WTC11 (cell line): ENCODE data around the gene MYO19. TPM values are rescaled to one million over a fixed set of nuclear protein-coding genes. Genes with fewer than 3 reads are reported as not detected.

Experiments
- ATAC-seq: fragments of 200-7000 bp; cut with Tn5 transposase; 2 replicates; pipeline ENCODE4 v1.10.0; 2021; ENCODE audit warnings: mild to moderate bottlenecking, moderate library complexity
- CTCF ChIA-PET: fragments of 300-600 bp; sonication (Branson Sonifier 250); formaldehyde crosslinking; loops from one replicate; lab custom pipeline; 2021; ENCODE audit warnings: antibody characterized with exemption; lab: Charles Lee
- POLR2A ChIA-PET: fragments of 350-600 bp; sonication (Branson Sonifier 250); formaldehyde crosslinking; loops from one replicate; lab custom pipeline; 2021; ENCODE audit warnings: antibody characterized with exemption; lab: Charles Lee
- DNase-seq: peaks from one replicate; pipeline ENCODE4 v3.0.0; 2021; ENCODE audit warnings: low spot score
- H3K27ac Mint-ChIP-seq: 2 replicates; pipeline ENCODE4 v1.8.0; 2021; ENCODE audit warnings: mixed read lengths
- H3K27me3 Mint-ChIP-seq: 2 replicates; pipeline ENCODE4 v1.8.0; 2021; ENCODE audit warnings: low read depth, mild to moderate bottlenecking, moderate library complexity, mixed read lengths
- H3K36me3 Mint-ChIP-seq: 2 replicates; pipeline ENCODE4 v1.8.0; 2021; ENCODE audit warnings: mixed read lengths
- H3K4me1 Mint-ChIP-seq: 2 replicates; pipeline ENCODE4 v1.8.0; 2022; ENCODE audit warnings: mixed read lengths
- H3K4me3 Mint-ChIP-seq: 2 replicates; pipeline ENCODE4 v1.8.0; 2021; ENCODE audit warnings: mild to moderate bottlenecking, moderate library complexity, mixed read lengths
- H3K9me3 Mint-ChIP-seq: 2 replicates; pipeline ENCODE4 v1.8.0; 2021; ENCODE audit warnings: mixed read lengths
- AFF4 ChIP-seq: sonication (generic); formaldehyde crosslinking; IDR thresholded peaks from 2 replicates; pipeline ENCODE4 v1.8.1; 2023; ENCODE audit warnings: mild to moderate bottlenecking, missing genetic modification reagents, borderline replicate concordance
- ATF1 ChIP-seq: sonication (generic); formaldehyde crosslinking; IDR thresholded peaks from 2 replicates; pipeline ENCODE4 v1.8.1; 2023; ENCODE audit warnings: mild to moderate bottlenecking, moderate library complexity, missing genetic modification reagents
- ATF2 ChIP-seq: sonication (generic); formaldehyde crosslinking; IDR thresholded peaks from 2 replicates; pipeline ENCODE4 v1.8.1; 2022; ENCODE audit warnings: low read depth, missing genetic modification reagents, borderline replicate concordance
- E2F1 ChIP-seq: sonication (generic); formaldehyde crosslinking; IDR thresholded peaks from 2 replicates; pipeline ENCODE4 v1.8.0; 2022; ENCODE audit warnings: mild to moderate bottlenecking, missing genetic modification reagents
- E2F4 ChIP-seq: sonication (generic); formaldehyde crosslinking; IDR thresholded peaks from 2 replicates; pipeline ENCODE4 v1.8.1; 2022; ENCODE audit warnings: low read depth, mild to moderate bottlenecking, moderate library complexity, missing genetic modification reagents, borderline replicate concordance
- EMX1 ChIP-seq: fragments of 250-450 bp; sonication (Bioruptor Pico); IDR thresholded peaks from 2 replicates; pipeline ENCODE4 v1.8.0; 2021; ENCODE audit warnings: mild to moderate bottlenecking
- FOXJ3 ChIP-seq: sonication (generic); formaldehyde crosslinking; IDR thresholded peaks from 2 replicates; pipeline ENCODE4 v1.9.0; 2021; ENCODE audit warnings: missing genetic modification reagents, mild to moderate bottlenecking, borderline replicate concordance
- HMGXB4 ChIP-seq: sonication (generic); formaldehyde crosslinking; IDR thresholded peaks from 2 replicates; pipeline ENCODE4 v1.8.1; 2023; ENCODE audit warnings: mild to moderate bottlenecking, moderate library complexity, missing genetic modification reagents
- IRF2 ChIP-seq: sonication (generic); formaldehyde crosslinking; IDR thresholded peaks from 2 replicates; pipeline ENCODE4 v1.8.0; 2022; ENCODE audit warnings: low read depth, missing genetic modification reagents, borderline replicate concordance
- NFYB ChIP-seq: sonication (generic); formaldehyde crosslinking; conservative IDR thresholded peaks from 2 replicates; pipeline ENCODE4 v1.8.0; 2022; ENCODE audit warnings: low read depth, missing genetic modification reagents
- OVOL2 ChIP-seq: fragments of 250-450 bp; sonication (Bioruptor Pico); IDR thresholded peaks from 2 replicates; pipeline ENCODE4 v1.9.0; 2021; ENCODE audit warnings: mild to moderate bottlenecking, borderline replicate concordance
- PRDM15 ChIP-seq: sonication (generic); formaldehyde crosslinking; IDR thresholded peaks from 2 replicates; pipeline ENCODE4 v1.8.0; 2022; ENCODE audit warnings: missing genetic modification reagents
- RELA ChIP-seq: sonication (generic); formaldehyde crosslinking; IDR thresholded peaks from 2 replicates; pipeline ENCODE4 v1.8.1; 2022; ENCODE audit warnings: missing genetic modification reagents, mild to moderate bottlenecking, borderline replicate concordance
- TCF7 ChIP-seq: sonication (generic); formaldehyde crosslinking; IDR thresholded peaks from 2 replicates; pipeline ENCODE4 v1.8.0; 2022; ENCODE audit warnings: mild to moderate bottlenecking, low read depth, missing genetic modification reagents, moderate library complexity
- ZNF396 ChIP-seq: fragments of 250-450 bp; sonication (Bioruptor Pico); IDR thresholded peaks from 2 replicates; pipeline ENCODE4 v1.8.0; 2021; ENCODE audit warnings: mild to moderate bottlenecking, moderate library complexity, borderline replicate concordance
- ZNF425 ChIP-seq: fragments of 250-450 bp; sonication (Bioruptor Pico); conservative IDR thresholded peaks from 2 replicates; pipeline ENCODE4 v1.9.0; 2021; ENCODE audit warnings: mild to moderate bottlenecking
- total RNA-seq: library from RNA; stranded (reverse); gene quantifications from 3 replicates; pipeline ENCODE4 v1.2.3, GENCODE V29; 2021

The MYO19 gene
- total RNA-seq, 1 experiment from 2014 or later, result 146 TPM

- TF ChIP-seq ZNF425 (CRISPR knock-in tag) (no peak), EMX1 (CRISPR knock-in tag) (no peak), NFYB (CRISPR knock-in tag) (no peak), IRF2 (CRISPR knock-in tag) (no peak), ATF1 (CRISPR knock-in tag) (no peak)
Observed at GRCh38 chr17:36510636-36511035, 24.0 kb downstream of the MYO19 start (continued).

GRCh38 chr17:36509272-36509985, 25.2 kb downstream of the MYO19 start:
- no peaks in the 10 kb centered on the region for H3K9me3 Mint-ChIP-seq
- peaks cover 86% of the 10 kb centered on the region for H3K36me3 Mint-ChIP-seq
- H3K27me3 Mint-ChIP-seq, result no peaks in the 10 kb centered on the region
- CTCF ChIA-PET, result no interaction called here
- no peak for DNase-seq
- POLR2A ChIA-PET, result no interaction called here
- ATAC-seq, result no peak
- H3K4me3 Mint-ChIP-seq, result no peak overlapping the region
- H3K27ac Mint-ChIP-seq, result no peak overlapping the region; the same call in 1 of the 2 replicates
- no peaks in the 10 kb centered on the region for H3K4me1 Mint-ChIP-seq
- no peak for TF ChIP-seq RELA (CRISPR knock-in tag)
- TF ChIP-seq E2F1 (CRISPR knock-in tag), result no peak
- no peak for TF ChIP-seq FOXJ3
- TF ChIP-seq TCF7, result no peak
- TF ChIP-seq E2F4 (CRISPR knock-in tag), result no peak
- no peak for TF ChIP-seq PRDM15 (CRISPR knock-in tag)
- TF ChIP-seq OVOL2 (CRISPR knock-in tag), result no peak
- TF ChIP-seq AFF4 (CRISPR knock-in tag), result no peak
- no peak for TF ChIP-seq ATF2 (CRISPR knock-in tag)
- TF ChIP-seq HMGXB4 (CRISPR knock-in tag), result no peak
- no peak for TF ChIP-seq ZNF396 (CRISPR knock-in tag)
